Measurements from ENCODE around the gene CPA4. TPM values are rescaled to one million over a fixed set of nuclear protein-coding genes. Genes with fewer than 3 reads are reported as not detected.

Gene CPA4
- total RNA-seq, 2 donors from 2014 or later: not detected

GRCh38 chr7:130273081-130273932, 19.7 kb upstream of the CPA4 start:
- Histone ChIP-seq H3K4me1 (ENCODE audit: control insufficient read depth in 1 of 2, low read depth in 2 of 2) (peaks cover 15 to 41% of the 10 kb centered on the region in 2 donors), H3K9me3 (no peaks in the 10 kb centered on the region), H3K27ac (no peak overlapping the region), H3K27me3 (replicated peaks; ENCODE audit: insufficient read depth) (no peaks in the 10 kb centered on the region), H3K4me3 (peak overlapping the region; percentile 70), H3K36me3 (no peaks in the 10 kb centered on the region)
- TF ChIP-seq CTCF (IDR thresholded peaks at IDR 0.05): no peak
- DNase-seq (ENCODE audit: low spot score) (no peak), ATAC-seq (ENCODE audit: insufficient number of reproducible peaks, low FRiP score, low read depth) (no peak)

- H3K27ac ChIP-seq: peak overlapping the region; percentile 23 to 32
- peak overlapping the region; percentile 70 for H3K4me3 ChIP-seq
- DNase-seq (ENCODE audit: low spot score) (no peak), ATAC-seq (ENCODE audit: insufficient number of reproducible peaks, low FRiP score, low read depth) (peak; percentile 57)
- peak; percentile 35 for TF ChIP-seq CTCF (IDR thresholded peaks at IDR 0.05)
- no peaks in the 10 kb centered on the region for H3K9me3 ChIP-seq
- H3K36me3 ChIP-seq: no peaks in the 10 kb centered on the region
- peaks cover 15 to 45% of the 10 kb centered on the region in 2 donors for H3K4me1 ChIP-seq (ENCODE audit: control insufficient read depth in 1 of 2, low read depth in 2 of 2)
- H3K27me3 ChIP-seq (replicated peaks; ENCODE audit: insufficient read depth): no peaks in the 10 kb centered on the region
Measured at GRCh38 chr7:130273933-130274255, 19.1 kb upstream of the CPA4 start.

- peak overlapping the region; percentile 23 to 32 for H3K27ac ChIP-seq
- H3K4me1 ChIP-seq (ENCODE audit: control insufficient read depth in 1 of 2, low read depth in 2 of 2): peaks cover 15 to 45% of the 10 kb centered on the region in 2 donors
- DNase-seq (ENCODE audit: low spot score) (no peak), ATAC-seq (ENCODE audit: insufficient number of reproducible peaks, low FRiP score, low read depth) (no peak)
- peak overlapping the region; percentile 70 for H3K4me3 ChIP-seq
- TF ChIP-seq CTCF (IDR thresholded peaks at IDR 0.05): no peak
- H3K27me3 ChIP-seq (replicated peaks; ENCODE audit: insufficient read depth): no peaks in the 10 kb centered on the region
- no peaks in the 10 kb centered on the region for H3K36me3 ChIP-seq
- no peaks in the 10 kb centered on the region for H3K9me3 ChIP-seq
Measured at GRCh38 chr7:130274296-130274695, 18.7 kb upstream of the CPA4 start.

GRCh38 chr7:130274983-130275591, 17.9 kb upstream of the CPA4 start:
- no peak for TF ChIP-seq CTCF (IDR thresholded peaks at IDR 0.05)
- peak overlapping the region in 1 of 2 donors; percentile 13 for H3K27ac ChIP-seq
- no peak for DNase-seq (ENCODE audit: low spot score)
- ATAC-seq (ENCODE audit: insufficient number of reproducible peaks, low FRiP score, low read depth): no peak
- no peaks in the 10 kb centered on the region for H3K27me3 ChIP-seq (replicated peaks; ENCODE audit: insufficient read depth)
- no peaks in the 10 kb centered on the region for H3K9me3 ChIP-seq
- no peaks in the 10 kb centered on the region for H3K36me3 ChIP-seq
- H3K4me1 ChIP-seq (ENCODE audit: control insufficient read depth in 1 of 2, low read depth in 2 of 2): peaks cover 15 to 45% of the 10 kb centered on the region in 2 donors
- H3K4me3 ChIP-seq: peak overlapping the region; percentile 45

GRCh38 chr7:130275826-130276297, 17.1 kb upstream of the CPA4 start:
- ATAC-seq (ENCODE audit: insufficient number of reproducible peaks, low FRiP score, low read depth) (no peak), DNase-seq (ENCODE audit: low spot score) (no peak)
- Histone ChIP-seq H3K27ac (no peak overlapping the region), H3K9me3 (no peaks in the 10 kb centered on the region), H3K27me3 (replicated peaks; ENCODE audit: insufficient read depth) (no peaks in the 10 kb centered on the region), H3K4me1 (ENCODE audit: control insufficient read depth in 1 of 2, low read depth in 2 of 2) (peaks cover 15 to 45% of the 10 kb centered on the region in 2 donors), H3K4me3 (no peak overlapping the region), H3K36me3 (no peaks in the 10 kb centered on the region)
- no peak for TF ChIP-seq CTCF (IDR thresholded peaks at IDR 0.05)
